Measurements from ENCODE around the gene EHBP1L1. TPM values are rescaled to one million over a fixed set of nuclear protein-coding genes. Genes with fewer than 3 reads are reported as not detected.

Gene EHBP1L1
- total RNA-seq, 1 donor from 2014 or later, result 26.1 TPM

DNA sequence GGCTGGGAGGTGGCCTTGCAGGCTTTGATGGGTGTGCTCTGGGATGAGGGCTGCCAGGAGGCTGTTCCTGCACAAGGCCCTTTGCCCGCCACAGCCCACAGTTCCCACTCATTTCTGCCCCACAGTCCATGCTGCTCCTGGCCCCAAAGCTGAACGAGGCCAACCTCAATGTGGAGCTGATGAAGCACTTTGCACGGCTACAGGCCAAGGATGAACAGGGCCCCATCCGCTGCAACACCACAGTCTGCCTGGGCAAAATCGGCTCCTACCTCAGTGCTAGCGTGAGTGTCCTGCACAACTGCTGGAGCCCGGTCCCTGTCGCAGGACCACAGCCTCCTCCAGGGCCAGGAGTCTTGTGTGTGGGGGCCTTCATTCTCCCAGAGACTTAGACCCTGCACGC lies 40.8 kb upstream of the EHBP1L1 start:
- no peak overlapping the region for H3K4me3 ChIP-seq (ENCODE audit: low read depth, low read length)
- no peak for TF ChIP-seq CTCF (conservative IDR thresholded peaks at IDR 0.05; ENCODE audit: low read depth, low read length)
- no peak for DNase-seq (ENCODE audit: low read depth)

DNA sequence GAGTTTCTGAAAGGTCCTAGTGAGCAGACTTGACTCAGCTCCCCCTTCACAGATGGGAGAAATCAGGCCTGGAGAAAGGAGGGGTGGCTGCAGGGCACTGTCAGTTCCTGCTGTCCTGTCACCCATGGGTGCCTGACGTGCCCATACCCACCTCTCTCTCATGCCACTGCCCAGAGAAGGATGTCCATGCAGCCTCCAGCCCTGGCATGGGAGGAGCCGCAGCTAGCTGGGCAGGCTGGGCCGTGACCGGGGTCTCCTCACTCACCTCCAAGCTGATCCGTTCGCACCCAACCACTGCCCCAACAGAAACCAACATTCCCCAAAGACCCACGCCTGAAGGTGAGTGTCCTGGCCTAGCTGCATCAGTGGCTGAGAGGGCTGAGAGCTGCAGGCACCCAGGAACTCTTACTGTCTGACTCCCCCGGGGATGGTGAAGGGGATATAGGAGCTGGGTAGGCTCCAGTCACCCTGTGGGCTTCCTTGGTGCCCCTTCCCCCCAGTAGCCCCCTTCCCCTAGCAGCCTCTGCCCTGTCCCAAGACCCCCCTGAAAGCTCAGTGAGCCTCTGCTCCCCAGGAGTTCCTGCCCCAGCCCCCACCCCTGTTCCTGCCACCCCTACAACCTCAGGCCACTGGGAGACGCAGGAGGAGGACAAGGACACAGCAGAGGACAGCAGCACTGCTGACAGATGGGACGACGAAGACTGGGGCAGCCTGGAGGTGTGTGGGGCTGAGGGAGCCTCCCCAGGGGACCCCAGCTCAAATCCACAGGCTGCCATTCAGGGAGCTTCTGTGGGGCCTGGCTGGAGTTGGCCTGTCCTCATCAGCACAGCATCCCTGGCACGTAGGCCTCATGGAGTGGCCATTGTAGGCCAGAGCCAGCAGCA lies 39.2 kb upstream of the EHBP1L1 start:
- DNase-seq (ENCODE audit: low read depth), result no peak
- no peak for TF ChIP-seq CTCF (conservative IDR thresholded peaks at IDR 0.05; ENCODE audit: low read depth, low read length)
- no peak overlapping the region for H3K4me3 ChIP-seq (ENCODE audit: low read depth, low read length)

GRCh38 chr11:65537296-65537597 lies 38.6 kb upstream of the EHBP1L1 start:
- no peak overlapping the region for H3K4me3 ChIP-seq (ENCODE audit: low read depth, low read length)
- TF ChIP-seq CTCF (conservative IDR thresholded peaks at IDR 0.05; ENCODE audit: low read depth, low read length), result no peak
- no peak for DNase-seq (ENCODE audit: low read depth)

GRCh38 chr11:65537620-65538231 lies 38.1 kb upstream of the EHBP1L1 start:
- no peak overlapping the region for H3K4me3 ChIP-seq (ENCODE audit: low read depth, low read length)

DNA sequence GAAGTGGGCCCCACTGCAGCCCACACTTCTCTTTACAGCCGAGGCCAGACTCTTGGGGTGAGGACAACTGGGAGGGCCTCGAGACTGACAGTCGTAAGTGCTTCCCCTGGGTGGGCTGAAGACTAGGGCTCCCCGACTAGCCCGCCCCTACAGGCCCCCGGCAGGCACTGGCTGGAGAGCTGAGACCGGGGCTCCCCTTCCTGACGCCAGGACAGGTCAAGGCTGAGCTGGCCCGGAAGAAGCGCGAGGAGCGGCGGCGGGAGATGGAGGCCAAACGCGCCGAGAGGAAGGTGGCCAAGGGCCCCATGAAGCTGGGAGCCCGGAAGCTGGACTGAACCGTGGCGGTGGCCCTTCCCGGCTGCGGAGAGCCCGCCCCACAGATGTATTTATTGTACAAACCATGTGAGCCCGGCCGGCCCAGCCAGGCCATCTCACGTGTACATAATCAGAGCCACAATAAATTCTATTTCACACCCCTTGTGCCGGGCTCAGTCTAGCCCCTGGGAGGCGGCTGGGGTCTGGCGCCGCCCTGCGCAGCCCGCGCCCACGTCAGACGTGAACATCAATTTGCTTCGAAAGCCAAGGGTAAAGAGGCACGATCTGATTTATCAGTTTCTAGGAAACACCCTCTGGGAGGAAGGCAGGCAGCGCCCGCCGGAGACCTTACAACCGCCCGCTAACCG lies 37.5 kb upstream of the EHBP1L1 start:
- DNase-seq (ENCODE audit: low read depth), result no peak
- H3K4me3 ChIP-seq (ENCODE audit: low read depth, low read length), result no peak overlapping the region
- no peak for TF ChIP-seq CTCF (conservative IDR thresholded peaks at IDR 0.05; ENCODE audit: low read depth, low read length)

More at GRCh38 chr11:65537620-65538231, 38.1 kb upstream of the EHBP1L1 start:
- no peak for TF ChIP-seq CTCF (conservative IDR thresholded peaks at IDR 0.05; ENCODE audit: low read depth, low read length)
- no peak for DNase-seq (ENCODE audit: low read depth)

DNA sequence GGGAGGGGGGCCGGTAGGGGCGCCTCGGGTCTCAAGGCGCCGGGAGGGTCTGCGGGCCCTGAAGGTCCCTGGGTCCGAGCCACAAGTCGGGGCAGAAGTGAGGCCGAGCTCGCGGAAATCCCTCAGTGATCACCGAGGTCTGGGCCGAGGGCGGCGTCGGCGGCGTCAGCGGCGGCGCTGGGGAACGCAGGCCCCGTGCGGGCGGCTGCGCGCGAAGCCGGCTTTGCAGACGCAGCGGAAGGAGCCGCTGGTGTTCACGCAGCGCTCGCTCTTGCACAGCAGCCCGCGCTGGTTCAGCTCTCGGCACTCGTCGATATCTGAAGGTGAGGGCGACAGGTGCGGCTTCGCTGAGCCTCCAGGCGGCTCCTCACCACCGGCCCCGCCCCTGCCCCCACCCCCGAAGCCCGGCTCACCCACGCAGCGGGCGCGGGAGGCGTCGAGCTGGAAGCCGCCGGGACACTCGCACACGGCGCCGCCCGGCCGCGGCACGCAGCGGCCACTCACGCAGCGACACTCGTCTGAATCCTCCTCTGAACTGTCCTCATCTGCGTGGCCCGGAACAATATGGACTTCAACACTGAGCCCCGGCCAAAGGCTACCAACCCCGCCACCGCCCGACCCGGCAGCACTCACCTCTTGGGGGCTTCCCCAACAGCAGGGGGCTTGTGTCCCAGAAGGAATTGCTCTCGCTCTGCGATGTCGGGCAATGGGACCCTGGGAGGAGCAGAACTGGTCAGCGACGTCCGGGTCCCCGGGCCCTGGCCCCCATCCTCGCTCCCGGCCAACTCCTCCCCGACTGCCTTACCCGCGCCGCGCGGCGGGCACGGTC lies 36.7 kb upstream of the EHBP1L1 start:
- no peak for DNase-seq (ENCODE audit: low read depth)
- no peak for TF ChIP-seq CTCF (conservative IDR thresholded peaks at IDR 0.05; ENCODE audit: low read depth, low read length)
- H3K4me3 ChIP-seq (ENCODE audit: low read depth, low read length), result peak overlapping the region; percentile 59

Measured in epithelial cell of proximal tubule (primary cell).